Kidney capillary endothelial cell (primary cell): ENCODE data around the gene SIPA1L3.

Experiments
- DNase-seq: peaks from one replicate; pipeline ENCODE4 v3.0.0-alpha.2; 2018; ENCODE audit warnings: low spot score

Gene SIPA1L3

GRCh38 chr19:38107129-38107528, 200.1 kb downstream of the SIPA1L3 start:
- no peak for DNase-seq

GRCh38 chr19:38111898-38112297, 204.9 kb downstream of the SIPA1L3 start:
- no peak for DNase-seq

DNA sequence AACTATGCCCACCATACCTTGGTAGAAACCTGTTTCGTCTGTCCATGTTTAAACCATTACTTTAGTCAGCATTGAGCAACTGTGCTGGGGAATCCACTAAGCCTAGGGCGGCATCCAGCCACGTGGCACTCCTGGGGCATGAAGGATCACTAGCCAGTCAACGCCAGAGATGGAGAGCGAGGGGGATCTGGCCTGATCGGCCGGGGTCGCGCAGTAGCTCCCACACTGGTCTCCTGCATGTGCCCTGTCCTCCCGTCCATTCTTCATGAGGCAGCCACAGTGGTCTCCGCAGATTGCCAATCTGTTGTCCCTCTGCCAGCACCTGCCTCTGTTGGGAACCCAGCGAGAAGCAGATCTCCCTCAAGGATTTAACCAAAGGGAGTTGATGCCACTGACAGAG, 207.6 kb downstream of the SIPA1L3 start:
- no peak for DNase-seq

- DNase-seq: no peak
Measured at GRCh38 chr19:38115271-38115802, 208.3 kb downstream of the SIPA1L3 start.

DNA sequence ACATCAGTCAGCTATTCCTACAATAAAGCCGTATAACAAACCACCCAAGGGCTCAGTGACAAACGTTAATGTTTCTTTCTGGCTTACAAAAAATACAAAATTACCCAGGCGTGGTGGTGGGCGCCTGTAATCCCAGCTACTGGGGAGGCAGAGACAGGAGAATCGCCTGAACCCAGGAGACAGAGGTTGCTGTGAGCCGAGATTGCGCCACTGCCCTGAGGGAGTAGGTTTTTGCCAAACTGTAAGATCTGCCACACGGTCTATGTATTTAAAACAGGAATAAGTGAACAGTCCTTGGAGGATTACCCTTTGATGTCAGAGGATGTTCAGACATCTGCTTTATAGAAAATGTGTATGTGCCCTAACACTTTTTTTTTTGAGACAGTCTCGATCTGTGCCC, 211.2 kb downstream of the SIPA1L3 start:
- no peak for DNase-seq

GRCh38 chr19:38120471-38121025, 213.5 kb downstream of the SIPA1L3 start:
- no peak for DNase-seq

- no peak for DNase-seq
Measured at GRCh38 chr19:38122402-38123093, 215.5 kb downstream of the SIPA1L3 start.

DNA sequence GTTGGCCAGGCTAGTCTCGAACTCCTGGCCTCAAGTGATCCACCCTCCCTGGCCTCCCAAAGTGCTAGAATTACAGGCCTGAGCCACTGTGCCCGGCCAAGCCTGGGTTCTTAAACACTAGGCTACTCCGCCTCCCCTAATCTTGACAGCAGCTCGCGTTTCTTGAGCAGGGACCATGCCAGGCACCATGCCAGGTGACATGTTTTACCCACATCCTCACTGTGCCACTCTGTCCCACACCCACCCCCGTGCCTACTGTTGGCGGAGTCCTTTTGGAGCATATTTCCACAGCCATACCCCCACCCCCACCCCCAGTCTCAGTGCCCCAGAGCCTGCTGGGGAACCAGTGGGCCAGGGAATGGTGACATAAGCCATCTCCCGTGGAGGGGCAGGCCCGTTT, 218.2 kb downstream of the SIPA1L3 start:
- DNase-seq: no peak

DNA sequence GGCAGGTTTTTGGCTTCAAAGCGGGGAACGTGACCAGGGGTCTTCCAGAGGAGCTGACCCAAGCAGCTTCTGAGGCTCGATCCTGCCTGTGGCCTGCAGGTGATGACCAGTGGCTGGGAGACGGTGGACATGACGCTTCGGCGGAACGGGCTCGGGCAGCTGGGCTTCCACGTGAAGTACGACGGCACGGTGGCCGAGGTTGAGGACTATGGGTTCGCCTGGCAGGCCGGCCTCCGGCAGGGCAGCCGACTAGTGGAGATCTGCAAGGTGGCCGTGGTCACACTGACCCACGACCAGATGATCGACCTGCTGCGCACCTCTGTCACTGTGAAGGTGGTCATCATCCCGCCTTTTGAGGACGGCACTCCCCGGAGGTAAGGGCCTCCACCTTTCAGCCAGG, 223.4 kb downstream of the SIPA1L3 start:
- DNase-seq: no peak

GRCh38 chr19:38132781-38133180, 225.8 kb downstream of the SIPA1L3 start:
- DNase-seq: no peak

DNA sequence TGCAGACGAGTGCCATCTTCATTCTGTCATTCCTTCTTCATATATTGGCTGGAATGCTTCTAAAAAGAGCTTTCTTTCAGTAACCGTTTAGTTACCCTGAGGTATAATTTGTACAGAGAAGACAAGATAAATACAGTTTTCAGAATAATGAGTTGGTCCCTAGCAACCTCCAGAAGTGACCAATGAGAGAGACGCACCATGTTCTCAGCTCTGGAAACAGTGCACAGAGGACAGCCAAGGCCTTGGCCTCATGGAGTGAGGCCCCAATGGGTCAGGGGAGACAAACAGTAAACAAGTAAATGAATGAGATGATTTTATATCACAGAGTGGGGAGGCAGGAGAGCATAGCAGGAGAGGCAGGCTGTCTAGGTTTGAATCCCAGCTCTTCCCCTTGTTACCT, 226.3 kb downstream of the SIPA1L3 start:
- no peak for DNase-seq

GRCh38 chr19:38134540-38135149, 227.6 kb downstream of the SIPA1L3 start:
- DNase-seq: no peak

- no peak for DNase-seq
Measured at GRCh38 chr19:38135150-38135998, 228.4 kb downstream of the SIPA1L3 start.

GRCh38 chr19:38139122-38139521, 232.1 kb downstream of the SIPA1L3 start:
- no peak for DNase-seq

DNA sequence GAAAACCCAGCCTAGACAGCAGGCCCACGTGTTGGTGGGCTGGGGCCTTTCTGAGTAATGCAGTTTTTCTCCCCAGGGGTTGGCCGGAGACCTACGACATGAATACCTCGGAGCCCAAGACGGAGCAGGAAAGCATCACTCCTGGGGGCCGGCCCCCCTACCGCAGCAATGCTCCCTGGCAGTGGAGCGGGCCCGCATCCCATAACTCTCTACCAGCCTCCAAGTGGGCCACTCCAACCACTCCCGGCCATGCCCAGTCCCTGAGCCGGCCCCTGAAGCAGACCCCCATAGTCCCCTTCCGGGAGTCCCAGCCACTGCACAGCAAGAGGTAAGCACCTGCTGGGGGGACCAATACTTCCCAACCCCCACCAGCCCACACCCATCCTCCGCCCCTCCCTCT, 234.1 kb downstream of the SIPA1L3 start:
- DNase-seq: no peak

GRCh38 chr19:38142176-38143035, 235.4 kb downstream of the SIPA1L3 start:
- peak; percentile 38 for DNase-seq

- DNase-seq: no peak
Measured at GRCh38 chr19:38143847-38144246, 236.8 kb downstream of the SIPA1L3 start.

GRCh38 chr19:38144667-38145066, 237.7 kb downstream of the SIPA1L3 start:
- DNase-seq: no peak

- no peak for DNase-seq
Measured at GRCh38 chr19:38145623-38146022, 238.6 kb downstream of the SIPA1L3 start.

DNA sequence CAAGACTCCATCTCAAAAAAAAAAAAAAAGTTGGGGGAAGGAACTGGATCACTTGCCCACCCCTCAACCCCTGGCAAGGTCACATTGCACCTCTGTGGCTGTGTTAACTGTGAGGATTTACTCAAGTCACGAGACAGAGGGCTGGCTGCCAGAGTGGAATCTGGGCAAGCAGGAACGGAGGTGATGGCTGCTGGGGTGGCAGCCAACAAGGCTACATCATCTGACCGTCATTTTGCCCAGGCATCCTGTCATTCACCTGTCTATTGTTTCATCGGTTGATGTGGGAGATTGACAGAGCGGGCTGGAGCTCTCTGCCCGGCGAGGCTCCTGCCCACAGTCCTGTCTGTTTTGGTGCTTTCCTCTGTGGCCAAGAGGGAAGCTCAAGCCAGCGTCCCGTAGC, 241.3 kb downstream of the SIPA1L3 start:
- no peak for DNase-seq

DNA sequence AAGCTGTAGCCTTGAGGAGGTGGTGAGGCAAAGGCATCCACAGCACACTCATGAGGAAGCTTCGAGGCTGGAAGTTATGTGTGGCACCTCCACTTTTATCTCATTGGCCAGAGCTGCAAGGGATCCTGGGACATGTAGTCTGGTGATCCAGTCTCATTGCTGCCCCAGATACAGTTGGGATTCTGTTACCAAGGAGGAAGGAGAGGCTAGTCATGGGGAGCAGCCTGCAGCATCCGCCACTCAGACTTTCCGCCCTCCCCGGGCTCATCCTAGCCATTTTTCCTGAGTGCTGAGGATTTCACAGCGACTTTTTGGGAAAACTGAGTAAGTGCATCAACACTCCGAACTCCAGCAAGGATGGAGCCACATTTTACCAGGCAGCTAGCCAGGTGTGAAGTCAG, 242.7 kb downstream of the SIPA1L3 start:
- DNase-seq: no peak

- no peak for DNase-seq
Measured at GRCh38 chr19:38151242-38151641, 244.2 kb downstream of the SIPA1L3 start.
